SHP77 treated with DMSO at 0.1 percent for 48 hours (cell line): ENCODE measurements around the gene SLC4A3.
A peak's percentile ranks its signal among the peaks of the same experiment; 100 is the strongest.
"Not testable (repeated sequence)": the region's sequence is repeated elsewhere in the genome, so short reads cannot be mapped to it uniquely, and the experiment has no call there.

Experiments
- DNase-seq: peaks from one replicate; lab custom pipeline; 2025; lab: John Stamatoyannopoulos, UW

Gene SLC4A3

GRCh38 chr2:219679041-219679440 is 51.6 kb downstream of the SLC4A3 start:
- DNase-seq: no peak

- no peak for DNase-seq
These were observed 52.1 kb downstream of the SLC4A3 start for GRCh38 chr2:219679571-219679970.

- DNase-seq: no peak
These were observed 53.7 kb downstream of the SLC4A3 start for GRCh38 chr2:219680958-219681693.

GRCh38 chr2:219681694-219682300 is 54.4 kb downstream of the SLC4A3 start:
- no peak for DNase-seq

GRCh38 chr2:219683474-219683873 is 56.0 kb downstream of the SLC4A3 start:
- not testable (repeated sequence) for DNase-seq

- peak; percentile 36 for DNase-seq
These were observed 57.6 kb downstream of the SLC4A3 start for GRCh38 chr2:219684721-219685689.

- DNase-seq: no peak
These were observed 59.8 kb downstream of the SLC4A3 start for GRCh38 chr2:219687272-219687671.

- DNase-seq: no peak
These were observed 60.6 kb downstream of the SLC4A3 start for GRCh38 chr2:219687882-219688559.

- DNase-seq: no peak
These were observed 61.4 kb downstream of the SLC4A3 start for GRCh38 chr2:219688560-219689445.

GRCh38 chr2:219689676-219690628 is 62.5 kb downstream of the SLC4A3 start:
- DNase-seq: peak; percentile 16

GRCh38 chr2:219691571-219691970 is 64.1 kb downstream of the SLC4A3 start:
- no peak for DNase-seq
